GM19328 (cell line): Measurements from ENCODE around the gene N4BP2L2.

Experiments used
- ATAC-seq: cut with Tn5 transposase; IDR thresholded peaks from one replicate; pipeline ENCODE4 v1.9.1; 2021; ENCODE audit warnings: mild to moderate bottlenecking, moderate library complexity; ENCODE audit not compliant: unreplicated experiment

N4BP2L2 gene

DNA sequence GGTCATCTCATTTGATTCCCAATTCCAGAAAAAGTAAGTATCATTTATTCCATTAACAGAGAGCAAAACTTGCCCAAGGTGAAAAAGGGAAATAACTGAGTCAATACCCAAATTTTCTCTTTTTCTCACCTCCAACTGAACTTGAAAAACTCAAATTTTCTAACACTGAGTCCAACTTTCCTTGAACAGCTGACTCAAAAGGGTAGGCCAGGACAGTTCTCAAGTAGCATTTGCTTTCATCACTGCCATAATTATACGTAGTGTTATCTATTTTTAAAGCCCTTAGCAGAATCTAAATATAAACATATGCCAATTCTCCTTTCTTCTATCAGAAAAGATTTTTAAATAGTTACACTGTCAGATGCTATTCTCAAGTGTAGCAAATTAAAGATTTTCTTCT lies 3.5 kb downstream of the N4BP2L2 start:
- no peak for ATAC-seq

DNA sequence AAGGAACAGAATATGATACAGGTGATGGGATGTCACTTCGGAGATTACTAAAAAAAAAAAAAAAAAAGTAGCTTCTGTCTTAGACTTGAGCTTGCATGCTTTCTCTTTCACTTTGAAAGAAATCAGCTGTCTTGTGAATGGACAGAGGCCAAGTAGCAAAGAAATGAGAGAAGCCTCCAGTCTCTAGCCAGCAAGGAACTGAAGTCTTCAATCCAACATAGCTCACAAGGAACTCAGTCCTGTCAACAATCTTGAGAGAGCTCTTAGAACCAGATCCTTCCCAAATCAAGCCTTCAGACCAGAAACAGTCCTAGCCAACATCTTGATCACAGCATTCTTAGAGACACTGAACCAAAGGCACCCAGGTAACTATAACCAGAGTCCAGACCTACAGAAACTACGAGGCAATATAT lies 7.7 kb downstream of the N4BP2L2 start:
- ATAC-seq = no peak

DNA sequence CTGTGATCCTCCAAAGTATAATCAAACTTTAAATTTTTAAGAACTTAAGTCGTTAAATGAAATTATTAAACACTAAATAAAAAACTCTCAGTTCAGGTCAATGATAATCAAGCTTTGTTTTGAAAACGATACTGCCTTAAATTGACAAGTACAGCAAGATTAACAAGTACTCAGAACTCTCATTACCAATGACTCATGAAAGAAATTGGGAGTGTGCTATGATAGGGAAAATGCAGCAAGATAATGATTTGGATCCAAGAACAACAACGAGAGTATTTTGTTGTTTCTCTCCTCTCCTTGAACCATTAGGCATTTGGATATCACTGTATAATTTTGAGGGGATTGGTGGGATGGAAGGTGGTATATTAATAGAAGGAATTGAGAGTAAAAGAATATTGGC lies 10.2 kb downstream of the N4BP2L2 start:
- no peak for ATAC-seq

DNA sequence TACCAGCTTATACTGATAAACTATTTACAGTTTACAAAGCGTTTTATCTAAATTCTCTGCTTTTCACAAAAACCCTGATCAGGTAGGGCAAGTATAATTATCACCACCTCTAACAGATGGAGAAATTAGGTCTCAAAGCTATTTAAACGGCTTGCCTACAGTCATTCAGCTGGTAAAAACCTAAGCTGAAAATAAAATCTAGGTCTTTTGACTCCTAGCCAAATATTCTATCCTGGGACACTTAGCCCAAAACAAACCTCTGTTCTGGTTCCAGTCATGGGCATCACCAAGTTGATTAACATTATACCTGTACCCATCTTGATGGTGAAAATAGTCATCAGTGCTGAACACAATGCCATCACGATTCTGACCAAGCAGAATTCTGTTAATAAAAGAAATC lies 11.4 kb downstream of the N4BP2L2 start:
- ATAC-seq = no peak

DNA sequence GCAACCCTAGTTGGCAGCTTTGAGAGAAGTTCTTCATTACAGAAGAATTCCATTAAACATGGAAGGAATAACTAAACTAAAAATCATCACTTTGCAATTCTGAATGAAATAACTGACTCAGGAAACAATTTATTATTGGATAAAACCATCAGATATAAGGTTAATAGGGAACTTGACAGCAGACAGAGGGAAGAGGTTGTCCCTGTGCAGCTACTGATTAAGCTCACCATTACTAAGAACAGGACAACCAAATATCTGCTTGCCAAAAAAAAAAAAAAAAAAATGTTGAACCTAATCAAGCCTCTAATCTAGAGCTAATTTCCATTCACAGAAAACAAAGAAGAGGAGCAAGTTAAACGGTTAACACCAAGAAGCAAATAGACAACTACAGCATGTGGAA lies 12.8 kb downstream of the N4BP2L2 start:
- ATAC-seq = no peak

DNA sequence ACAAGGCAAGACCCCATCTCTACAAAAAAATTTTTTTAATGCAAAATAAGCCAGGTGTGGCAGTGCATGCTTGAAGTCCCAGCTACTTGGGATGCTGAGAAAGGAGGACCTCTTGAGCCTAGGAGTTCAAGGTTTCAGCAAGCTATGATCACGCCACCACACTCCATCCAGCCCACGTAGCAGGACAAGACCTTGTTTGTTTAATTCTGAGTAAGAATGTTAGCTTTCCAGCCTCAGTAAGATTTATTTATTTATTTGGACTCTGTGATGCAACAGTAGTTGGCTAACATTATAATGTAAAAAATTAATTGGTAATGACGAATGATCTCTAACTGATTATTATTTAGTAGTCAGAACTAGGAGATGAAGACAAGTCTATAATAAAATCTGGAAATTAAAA lies 23.3 kb downstream of the N4BP2L2 start:
- no peak for ATAC-seq

DNA sequence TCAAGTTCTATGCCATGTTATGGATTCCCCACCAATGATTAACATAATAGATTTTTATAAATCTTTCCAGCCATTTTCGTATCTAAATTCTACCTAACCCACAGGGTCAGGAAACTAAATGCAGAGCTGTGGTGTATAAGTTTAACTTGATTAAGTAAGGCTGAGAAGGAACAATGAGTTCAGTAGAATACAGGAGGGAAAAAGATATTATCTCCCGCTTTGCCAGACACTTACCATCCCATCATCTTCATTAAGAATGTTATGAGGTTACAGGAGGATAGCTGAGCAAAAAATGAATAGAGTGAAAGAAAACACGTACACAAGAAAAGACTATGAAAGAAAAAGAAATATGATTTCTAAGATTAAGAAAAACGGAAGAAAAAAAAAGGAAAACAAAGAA lies 27.1 kb downstream of the N4BP2L2 start:
- ATAC-seq = no peak

DNA sequence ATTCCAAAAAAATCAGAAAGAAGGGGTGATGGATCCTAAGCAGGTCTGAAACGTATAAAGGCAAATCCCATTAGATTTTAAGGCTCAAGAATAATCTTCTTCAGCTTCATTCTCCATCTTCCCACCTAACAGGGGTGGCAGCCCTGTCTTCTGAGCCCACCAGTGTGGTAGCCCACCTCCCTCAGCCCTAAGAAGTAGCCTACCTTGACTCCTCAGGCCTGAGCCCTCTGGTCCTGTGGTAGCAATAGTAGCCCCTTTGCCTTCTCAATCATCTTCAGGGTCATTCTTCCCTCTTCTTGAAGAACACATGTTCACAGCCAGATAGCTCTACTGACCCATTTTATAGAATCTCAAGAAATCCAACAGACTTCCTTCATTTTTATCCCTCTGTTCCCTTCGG lies 33.7 kb downstream of the N4BP2L2 start:
- no peak for ATAC-seq

DNA sequence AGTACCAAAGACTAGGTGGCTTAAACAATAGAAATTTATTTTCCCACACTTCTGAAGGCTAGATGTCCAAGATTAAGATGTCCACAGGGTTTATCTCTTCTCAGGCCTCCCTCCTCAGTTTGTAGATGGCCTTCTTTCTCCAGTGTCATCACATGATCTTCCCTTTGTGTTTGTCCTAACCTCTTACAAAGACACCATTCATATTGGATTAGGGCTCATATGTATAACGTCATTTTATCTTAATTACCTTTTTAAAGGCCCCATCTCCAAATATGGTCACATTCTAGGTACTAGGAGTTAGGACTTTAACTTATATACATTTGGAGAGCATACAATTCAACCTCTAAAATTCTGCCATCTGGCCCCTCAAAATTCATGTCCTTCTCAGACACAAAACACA lies 34.3 kb downstream of the N4BP2L2 start:
- no peak for ATAC-seq

DNA sequence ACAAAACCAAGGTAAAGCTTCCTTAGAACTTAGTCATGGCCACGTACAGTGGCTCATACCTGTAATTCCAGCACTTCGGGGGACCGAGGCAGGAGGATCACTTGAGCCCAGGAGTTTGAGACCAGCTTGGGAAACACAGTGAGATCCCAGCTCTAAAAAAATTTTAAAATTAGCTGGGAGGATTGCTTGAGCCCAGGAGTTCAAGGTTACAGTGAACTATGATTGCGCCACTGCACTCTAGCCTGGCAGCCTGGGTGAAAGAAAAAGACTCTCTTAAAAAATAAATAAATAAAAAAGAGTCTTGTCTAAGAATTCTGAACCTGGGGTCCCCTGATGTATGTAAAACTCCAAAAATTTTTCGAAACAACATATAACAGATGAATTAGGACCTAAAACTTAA lies 34.9 kb downstream of the N4BP2L2 start:
- no peak for ATAC-seq

DNA sequence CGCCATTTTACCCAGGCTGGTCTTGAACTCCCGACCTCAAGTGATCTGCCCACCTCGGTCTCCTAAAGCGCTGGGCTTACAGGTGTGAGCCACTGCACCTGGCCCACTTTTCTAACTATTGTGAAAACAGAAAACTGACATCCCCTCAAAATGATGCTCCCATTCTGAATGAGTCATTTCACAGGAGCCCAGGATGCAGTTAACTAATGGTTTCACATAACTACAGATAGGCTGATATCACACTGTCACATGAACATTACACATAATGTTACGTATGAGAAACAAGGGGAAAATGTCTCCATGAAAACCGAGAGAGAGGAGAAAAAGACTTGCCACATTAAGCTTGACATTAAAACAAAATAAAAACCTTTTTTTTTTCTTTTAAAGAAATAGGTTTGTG lies 37.5 kb downstream of the N4BP2L2 start:
- ATAC-seq = no peak

DNA sequence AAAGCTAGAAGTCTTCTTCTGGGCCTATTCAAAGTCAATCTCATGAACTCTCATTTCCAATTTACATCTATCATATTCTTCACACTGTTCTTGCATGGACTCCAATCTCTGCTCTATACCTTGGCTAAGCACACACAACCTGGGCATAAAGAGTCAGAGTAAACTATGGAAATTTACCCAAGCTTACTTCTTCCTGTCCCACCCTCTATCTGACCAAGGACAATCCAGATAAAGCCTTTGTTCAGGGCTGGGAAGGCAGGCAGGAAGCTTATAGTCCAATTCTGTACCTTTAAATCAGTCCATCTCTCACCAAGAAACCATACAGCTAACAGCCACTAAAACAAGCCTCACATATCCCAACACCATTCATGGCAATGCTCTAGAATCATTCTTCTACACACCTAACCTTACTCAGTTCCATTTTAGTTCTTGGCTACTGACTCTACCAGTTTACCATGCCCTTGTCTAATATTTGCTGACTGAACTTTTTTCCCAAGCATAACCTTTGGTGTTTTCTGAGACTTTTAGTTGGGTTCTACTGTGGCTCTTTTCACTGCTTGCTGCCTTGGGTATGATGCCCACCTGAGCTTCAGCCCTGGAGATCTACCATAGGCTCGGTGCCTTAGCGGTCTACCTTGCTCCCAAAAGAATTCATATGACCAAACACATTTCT lies 38.9 kb downstream of the N4BP2L2 start:
- no peak for ATAC-seq

DNA sequence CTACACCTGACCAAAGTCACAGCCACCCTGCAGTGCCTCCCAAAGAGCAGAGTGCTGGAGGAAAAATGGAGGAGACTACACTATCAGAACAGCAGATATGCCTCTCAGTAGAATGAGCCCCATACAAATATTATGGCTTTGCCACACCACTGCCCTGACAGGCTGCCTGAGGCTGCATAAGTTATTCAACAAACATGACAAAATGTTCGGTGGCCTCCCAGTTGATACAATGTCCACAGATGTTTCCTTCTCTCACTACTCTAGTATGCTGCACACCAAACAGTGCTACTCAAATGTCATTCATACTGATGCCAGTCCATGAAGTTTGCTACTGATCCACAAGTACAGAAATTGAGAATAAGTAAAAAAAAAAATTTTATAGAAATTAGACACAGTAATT lies 41.0 kb downstream of the N4BP2L2 start:
- no peak for ATAC-seq

DNA sequence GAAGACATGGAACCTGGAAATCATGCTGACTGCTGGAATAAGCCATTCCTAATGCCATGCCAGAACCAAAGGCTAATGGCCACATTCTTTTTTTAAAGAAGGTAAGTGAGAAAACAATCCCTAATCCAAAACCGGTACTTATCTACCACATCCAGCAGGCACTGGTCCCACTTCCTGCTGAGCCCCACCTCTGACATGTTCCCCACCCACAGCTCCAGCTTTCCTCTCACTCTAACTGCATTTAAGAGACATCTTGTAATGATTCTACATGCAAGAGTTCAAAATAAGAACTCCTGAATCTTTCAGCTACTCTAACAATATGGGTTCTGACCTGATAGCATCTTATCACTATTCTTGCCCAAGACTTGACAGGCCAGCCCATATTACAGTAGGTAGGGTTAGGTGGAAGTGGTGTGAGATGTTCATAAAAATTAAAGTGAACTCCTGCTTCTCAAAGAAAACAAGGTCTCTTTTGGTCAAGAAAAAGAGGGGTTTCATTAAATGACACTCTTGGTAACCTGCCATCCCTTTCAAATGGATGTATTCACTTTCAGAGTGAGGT lies 41.9 kb downstream of the N4BP2L2 start:
- ATAC-seq = no peak

DNA sequence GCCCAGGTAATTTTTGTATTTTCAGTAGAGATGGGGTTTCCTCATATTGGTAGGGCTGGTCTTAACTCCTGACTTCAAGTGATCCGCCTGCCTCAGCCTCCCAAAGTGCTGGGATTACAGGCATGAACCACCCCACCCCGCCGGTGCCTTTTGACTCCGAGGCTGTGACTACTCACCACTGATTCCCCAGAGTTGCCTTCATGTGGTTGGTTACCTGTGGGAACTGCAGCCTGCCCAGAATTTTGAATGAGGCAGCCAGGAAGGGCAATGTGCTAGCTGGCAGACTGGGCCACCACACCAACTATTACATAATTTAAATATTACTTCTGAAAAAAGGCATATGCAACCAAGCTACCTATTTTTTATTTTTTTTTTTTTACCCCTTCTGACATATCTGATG lies 42.8 kb downstream of the N4BP2L2 start:
- no peak for ATAC-seq

DNA sequence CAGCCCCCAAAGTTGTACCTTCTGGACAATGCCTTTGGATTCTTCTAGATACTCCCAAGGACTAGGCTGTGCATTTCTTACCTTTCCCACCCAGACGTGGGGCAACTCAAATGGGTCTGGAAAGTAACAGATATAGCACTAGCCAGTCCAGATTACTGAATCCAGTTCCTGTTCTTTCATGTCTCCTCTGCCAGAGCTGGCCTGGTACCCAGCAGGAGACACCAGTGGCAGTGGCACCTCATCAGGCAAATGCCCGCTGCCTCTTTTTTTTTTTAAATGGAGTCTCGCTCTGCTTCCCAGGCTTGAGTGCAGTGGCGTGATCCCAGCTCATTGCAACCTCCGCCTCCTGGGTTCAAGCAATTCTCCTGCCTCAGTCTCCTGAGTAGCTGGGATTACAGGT lies 43.2 kb downstream of the N4BP2L2 start:
- no peak for ATAC-seq

DNA sequence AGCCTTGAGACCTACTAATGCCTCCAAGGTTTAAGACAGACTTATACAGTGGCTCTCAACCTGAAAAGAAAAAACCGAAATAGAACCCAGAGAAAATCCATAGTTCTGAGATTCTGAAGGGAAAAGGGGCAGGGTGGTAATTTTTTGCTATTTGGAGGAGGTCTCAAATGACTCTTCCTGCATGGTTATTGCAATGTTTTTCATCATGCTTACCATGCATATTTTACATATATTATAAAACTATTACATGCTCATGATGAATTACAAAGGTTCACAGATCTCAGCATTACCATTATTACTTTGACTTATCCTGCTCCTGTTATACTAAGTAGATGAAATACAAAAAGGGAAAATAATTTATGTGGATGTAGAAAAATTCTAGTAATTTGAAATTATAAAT lies 47.6 kb downstream of the N4BP2L2 start:
- ATAC-seq = no peak

DNA sequence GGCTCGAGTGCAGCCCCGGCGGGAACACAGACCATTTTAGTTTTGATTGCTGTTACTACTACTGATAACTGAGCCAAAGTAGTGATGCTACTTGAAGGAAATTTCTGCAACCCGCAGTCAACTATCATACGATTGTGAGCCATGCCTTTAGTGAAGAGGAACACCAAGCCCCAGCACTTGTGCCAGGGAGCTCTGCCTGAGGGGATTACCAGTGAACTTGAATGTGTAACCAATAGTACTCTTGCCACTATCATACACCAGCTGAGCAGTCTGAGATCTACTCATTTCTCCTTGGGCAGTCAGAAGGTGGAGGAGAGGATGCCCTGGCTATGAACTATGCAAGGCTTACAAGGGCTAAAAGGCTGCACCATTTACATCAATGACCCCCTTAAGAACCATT lies 61.7 kb downstream of the N4BP2L2 start:
- no peak for ATAC-seq

DNA sequence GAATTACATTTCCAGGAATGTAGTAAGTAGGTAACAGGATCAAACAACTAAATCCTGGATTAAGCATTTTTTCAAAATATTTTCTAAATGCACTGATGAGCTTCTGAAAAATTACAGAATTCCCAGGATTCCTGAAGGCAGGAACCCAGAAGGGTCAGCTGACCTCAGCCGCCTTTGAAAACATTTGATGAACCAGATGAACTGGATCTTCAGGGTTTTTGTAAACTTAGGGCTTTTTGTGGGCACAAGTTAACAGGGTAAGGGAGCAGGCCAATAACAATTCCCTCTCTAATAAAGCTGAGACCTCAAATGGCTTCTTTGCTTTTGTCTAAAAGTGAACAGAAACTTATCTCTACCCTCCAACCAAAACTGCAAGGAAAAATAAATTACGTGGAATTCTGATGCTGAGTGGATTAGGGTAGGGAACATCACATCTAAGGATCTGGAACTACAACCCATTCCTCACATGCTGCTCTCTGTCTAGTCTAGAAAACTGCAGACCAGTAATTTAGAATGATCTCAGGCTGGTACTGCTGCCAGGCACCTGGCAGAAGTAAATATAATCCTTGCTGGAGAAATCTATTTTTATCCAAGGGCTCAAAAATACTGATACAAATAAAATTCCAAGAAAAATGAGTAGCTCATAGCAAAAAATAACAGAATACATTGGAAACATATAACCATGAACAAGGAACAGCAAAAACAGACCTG lies 62.4 kb downstream of the N4BP2L2 start:
- no peak for ATAC-seq

DNA sequence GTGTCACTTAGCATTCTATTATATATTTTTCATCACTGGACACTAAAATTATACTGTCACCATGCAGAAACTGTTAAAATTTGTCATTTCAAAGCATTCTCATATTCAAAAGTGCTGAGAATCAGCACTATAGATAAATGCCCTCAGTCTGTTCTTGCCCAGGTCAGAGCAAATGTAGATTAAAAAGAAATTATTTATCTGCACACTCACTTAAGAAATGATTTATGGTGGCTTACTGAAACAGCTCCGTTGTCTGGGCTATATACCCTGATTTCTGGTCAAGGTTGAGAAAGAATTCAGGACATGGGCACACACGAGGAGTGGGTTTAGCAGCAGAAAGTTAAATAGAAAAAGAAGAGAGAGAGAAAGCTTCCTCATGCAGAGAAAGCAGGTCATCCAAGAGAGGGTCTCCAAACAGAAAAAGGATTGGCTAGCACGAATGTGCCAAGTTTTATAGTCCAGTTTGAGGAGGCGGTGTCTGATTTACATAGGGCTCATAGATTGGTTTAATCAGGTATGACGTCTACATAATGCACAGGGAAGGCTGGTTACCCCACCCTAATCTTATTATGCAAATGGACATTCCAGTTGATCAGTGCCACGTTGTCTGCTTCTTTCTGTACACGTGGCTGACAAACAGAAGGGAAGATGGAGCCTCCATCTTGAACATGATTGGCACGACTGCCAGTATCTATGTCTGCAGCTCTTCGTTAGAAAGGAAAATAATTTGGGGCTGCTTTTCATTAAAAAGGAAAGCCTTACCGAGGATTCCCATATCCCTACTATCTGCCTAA lies 63.4 kb downstream of the N4BP2L2 start:
- no peak for ATAC-seq

DNA sequence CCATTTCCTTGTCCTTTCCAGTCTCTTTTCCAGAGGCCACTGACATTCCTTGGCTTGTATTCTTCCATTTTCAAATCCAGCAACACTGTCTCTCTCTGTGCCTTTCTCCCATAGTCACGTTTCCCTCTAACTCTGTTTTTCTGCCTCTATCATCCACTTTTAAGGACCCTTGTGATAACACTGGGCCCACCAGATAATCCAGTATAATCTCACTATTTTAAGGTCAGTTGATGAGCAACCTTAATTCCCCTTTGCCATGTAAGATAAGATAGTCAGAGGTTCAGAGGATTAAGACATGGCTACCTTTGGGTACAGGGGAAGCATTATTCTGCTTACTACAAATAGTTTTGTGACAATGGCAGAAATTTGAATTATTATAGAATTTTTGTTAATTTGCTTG lies 64.9 kb downstream of the N4BP2L2 start:
- no peak for ATAC-seq

DNA sequence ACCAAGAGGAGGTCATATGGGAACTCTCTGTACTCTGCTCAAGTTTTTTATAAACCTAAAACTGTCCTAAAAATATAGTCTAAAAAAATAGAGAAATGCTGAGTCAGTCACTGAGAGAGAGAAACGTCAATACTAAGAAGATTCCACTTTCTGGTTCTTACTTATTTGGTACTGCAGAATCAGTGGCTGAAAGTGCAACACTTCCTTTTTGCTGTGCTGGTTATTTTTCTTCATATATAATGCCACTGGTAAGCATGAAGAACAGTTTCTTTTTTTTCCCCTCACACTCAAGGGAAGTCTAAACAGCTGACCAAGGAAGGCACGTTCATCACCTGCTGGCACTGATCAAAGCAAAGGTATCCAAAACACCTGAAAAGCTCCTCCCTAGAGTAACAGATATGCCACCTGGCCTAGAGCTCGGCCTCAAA lies 66.4 kb downstream of the N4BP2L2 start:
- ATAC-seq = peak; percentile 51
